Subcutaneous adipose tissue (tissue), 4 donors: ENCODE results near the gene REEP3. TPM values are rescaled to one million over a fixed set of nuclear protein-coding genes. Genes with fewer than 3 reads are reported as not detected.

Experiments used
- CTCF ChIP-seq: fragments of 450-650 bp; IDR thresholded peaks from one replicate; pipeline ENCODE4 v1.5.1; 2016; ENCODE audit warnings: low read depth, mild to moderate bottlenecking, control low read depth, antibody characterized with exemption, moderate library complexity
- total RNA-seq, 4 donors: library from RNA; depleted of rRNA; stranded (reverse); fragments of >200 nt; gene quantifications; one replicate each; pipeline ENCODE4 v1.1.0, GENCODE V29; 2016

Gene REEP3
- total RNA-seq, 4 donors from 2014 or later: 55.9 to 116 (median 61.4) TPM

DNA sequence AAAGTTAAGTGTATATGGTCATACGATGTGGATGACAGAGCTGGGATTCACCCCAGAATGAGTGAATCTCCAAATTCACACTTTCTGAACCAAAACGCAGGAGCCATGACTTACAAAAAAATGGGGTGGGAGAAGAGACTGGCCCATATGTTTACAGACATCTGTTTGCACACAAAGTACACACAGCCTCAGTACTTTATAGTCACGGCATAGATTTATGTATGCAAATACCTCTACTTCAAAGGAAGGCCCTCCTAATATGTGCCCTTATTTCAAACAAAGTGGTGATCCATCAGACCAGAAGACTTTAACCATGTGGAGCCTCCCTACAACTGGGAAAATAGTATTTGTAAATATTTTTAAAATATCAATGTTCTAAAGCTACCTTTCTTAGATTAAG is 33.2 kb upstream of the REEP3 start:
- no peak for TF ChIP-seq CTCF

DNA sequence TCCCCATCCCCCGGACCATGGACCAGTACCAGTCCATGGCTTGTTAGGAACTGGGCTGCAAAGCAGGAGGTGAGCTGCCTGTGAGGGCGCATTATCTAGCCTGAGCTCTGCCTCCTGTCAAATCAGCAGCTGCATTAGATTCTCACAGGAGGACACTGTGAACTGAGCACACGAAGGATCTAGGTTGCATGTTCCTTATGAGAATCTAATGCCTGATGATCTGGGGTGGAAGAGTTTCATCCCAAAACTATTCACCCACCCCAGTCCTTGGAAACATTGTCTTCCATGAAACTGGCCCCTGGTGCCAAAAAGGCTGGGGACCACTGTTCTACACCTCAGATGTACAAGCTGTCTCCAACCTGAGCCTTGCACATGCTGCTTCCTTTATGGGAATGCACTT is 31.4 kb upstream of the REEP3 start:
- TF ChIP-seq CTCF: no peak

GRCh38 chr10:63491588-63492316 is 29.4 kb upstream of the REEP3 start:
- no peak for TF ChIP-seq CTCF

GRCh38 chr10:63493004-63493403 is 28.2 kb upstream of the REEP3 start:
- TF ChIP-seq CTCF: no peak

- TF ChIP-seq CTCF: no peak
Observed at GRCh38 chr10:63494951-63495350, 26.2 kb upstream of the REEP3 start.

DNA sequence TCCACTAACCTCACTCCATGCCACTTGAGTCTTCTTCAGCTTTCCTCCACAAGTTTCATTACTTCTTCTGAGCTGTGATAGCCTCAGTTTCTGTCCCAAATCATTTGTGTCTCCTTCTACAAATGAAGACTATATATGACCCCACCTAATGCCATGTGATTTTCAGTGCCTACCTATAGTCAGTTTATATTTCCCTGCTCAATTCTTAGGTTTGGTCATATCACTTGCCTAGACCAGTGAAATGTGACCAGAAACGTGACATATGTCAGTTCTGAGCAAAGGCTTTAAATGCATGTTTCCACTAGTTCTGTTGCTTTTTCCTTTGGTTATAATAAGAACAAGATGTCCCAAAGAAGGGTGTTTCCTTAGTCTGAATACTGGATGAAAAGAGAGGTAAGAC is 24.6 kb upstream of the REEP3 start:
- TF ChIP-seq CTCF: no peak

GRCh38 chr10:63497321-63497720 is 23.9 kb upstream of the REEP3 start:
- no peak for TF ChIP-seq CTCF
